Hepatocyte (in vitro differentiated cells): ENCODE data around the gene CEACAM1.

Experiments
- EZH2 ChIP-seq: fragments of 200-600 bp; sonication (generic); IDR thresholded peaks from 2 replicates; pipeline ENCODE4 v1.6.1; 2016; ENCODE audit warnings: antibody characterized with exemption, mild to moderate bottlenecking, borderline replicate concordance
- TF ChIP-seq, protein P1 (sequence below): fragments of 200-600 bp; sonication (generic); IDR thresholded peaks from 2 replicates; pipeline ENCODE4 v1.5.1; 2016; ENCODE audit warnings: antibody characterized with exemption, mild to moderate bottlenecking; ENCODE audit not compliant: poor library complexity

DNA sequence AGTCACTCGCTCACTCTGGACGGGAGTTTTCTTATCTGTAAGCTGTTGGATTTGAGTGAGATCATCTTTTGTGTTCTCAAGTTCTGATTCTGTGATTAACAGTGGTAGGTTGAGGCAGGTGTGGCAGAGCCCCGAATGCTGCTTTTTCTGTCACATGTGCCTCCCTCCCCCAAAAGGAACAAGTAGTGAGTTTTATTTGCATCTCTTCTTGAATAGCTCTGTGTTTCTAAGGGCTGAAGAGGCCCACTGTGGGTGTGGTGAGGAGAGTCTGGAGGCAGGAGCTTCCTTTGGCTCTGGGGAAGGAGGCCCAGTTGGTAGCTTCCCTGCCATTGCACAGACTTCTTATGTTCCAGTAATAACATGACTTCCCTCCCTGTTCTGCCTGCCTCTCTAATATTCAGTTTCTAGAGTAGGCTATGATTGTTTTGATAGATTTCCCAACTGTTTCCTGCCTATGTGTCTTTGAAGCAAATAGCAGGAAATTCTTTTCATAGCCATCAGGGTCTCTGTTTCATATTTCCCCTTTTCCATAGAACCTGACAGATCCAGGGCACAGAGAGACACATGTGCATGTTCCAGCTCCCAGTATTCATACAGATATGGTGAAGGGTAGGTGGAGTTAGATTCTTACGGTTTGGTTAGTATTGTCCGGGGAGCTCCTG lies 61.6 kb downstream of the CEACAM1 start:
- TF ChIP-seq EZH2 = no peak
- TF ChIP-seq, protein P1, sequence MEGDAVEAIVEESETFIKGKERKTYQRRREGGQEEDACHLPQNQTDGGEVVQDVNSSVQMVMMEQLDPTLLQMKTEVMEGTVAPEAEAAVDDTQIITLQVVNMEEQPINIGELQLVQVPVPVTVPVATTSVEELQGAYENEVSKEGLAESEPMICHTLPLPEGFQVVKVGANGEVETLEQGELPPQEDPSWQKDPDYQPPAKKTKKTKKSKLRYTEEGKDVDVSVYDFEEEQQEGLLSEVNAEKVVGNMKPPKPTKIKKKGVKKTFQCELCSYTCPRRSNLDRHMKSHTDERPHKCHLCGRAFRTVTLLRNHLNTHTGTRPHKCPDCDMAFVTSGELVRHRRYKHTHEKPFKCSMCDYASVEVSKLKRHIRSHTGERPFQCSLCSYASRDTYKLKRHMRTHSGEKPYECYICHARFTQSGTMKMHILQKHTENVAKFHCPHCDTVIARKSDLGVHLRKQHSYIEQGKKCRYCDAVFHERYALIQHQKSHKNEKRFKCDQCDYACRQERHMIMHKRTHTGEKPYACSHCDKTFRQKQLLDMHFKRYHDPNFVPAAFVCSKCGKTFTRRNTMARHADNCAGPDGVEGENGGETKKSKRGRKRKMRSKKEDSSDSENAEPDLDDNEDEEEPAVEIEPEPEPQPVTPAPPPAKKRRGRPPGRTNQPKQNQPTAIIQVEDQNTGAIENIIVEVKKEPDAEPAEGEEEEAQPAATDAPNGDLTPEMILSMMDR = no peak
